Measurements from ENCODE around the gene SSH2. TPM values are rescaled to one million over a fixed set of nuclear protein-coding genes. Genes with fewer than 3 reads are reported as not detected.

SSH2 gene
- total RNA-seq, 1 experiment from 2014 or later: 8.5 TPM

- no TSS peak for BruUV-seq (replicated peaks)
- no peak overlapping the region for H2AFZ ChIP-seq (ENCODE audit: low read length)
- H3K4me3 ChIP-seq (ENCODE audit: low read length): no peak overlapping the region
- H3K9me2 ChIP-seq (replicated peaks; ENCODE audit: low read length): no peaks in the 10 kb centered on the region
- H4K20me1 ChIP-seq (ENCODE audit: low read length): no peaks in the 10 kb centered on the region
- no peaks in the 10 kb centered on the region for H3K36me3 ChIP-seq (ENCODE audit: low read depth, low read length)
- intact Hi-C loops (cut with micrococcal nuclease): no loop called here
- H3K4me2 ChIP-seq (ENCODE audit: low read length): no peak overlapping the region
- TF ChIP-seq CTCF (conservative IDR thresholded peaks at IDR 0.05; ENCODE audit: low read depth, low read length) (no peak), EZH2 (IDR thresholded peaks at IDR 0.05; ENCODE audit: low read length, unreplicated experiment) (no peak), EZH2phosphoT487 (IDR thresholded peaks at IDR 0.05; ENCODE audit: borderline replicate concordance, low read length) (no peak)
- H3K9ac ChIP-seq (ENCODE audit: low read length): no peak overlapping the region
- H3K9me3 ChIP-seq (ENCODE audit: low read length): no peaks in the 10 kb centered on the region
- DNase-seq (no peak), ATAC-seq (no peak)
- CTCF ChIA-PET: no interaction called here
- H3K27ac ChIP-seq (ENCODE audit: low read length): no peak overlapping the region
- H3K4me1 ChIP-seq (ENCODE audit: insufficient read depth, low read length): no peaks in the 10 kb centered on the region
- H3K27me3 ChIP-seq (ENCODE audit: low read length): no peaks in the 10 kb centered on the region
- H3F3A ChIP-seq (ENCODE audit: low read length, unreplicated experiment): no peaks in the 10 kb centered on the region
- POLR2A ChIA-PET (ENCODE audit: unreplicated experiment): interaction anchor here (0.7 kb wide), 1 partner anchor 12 kb away, joined by 3 read pairs; no protein-coding TSS in a partner anchor
- no peaks in the 10 kb centered on the region for H3K79me2 ChIP-seq (ENCODE audit: low read length)
Measured at GRCh38 chr17:29772981-29773380, 157.0 kb downstream of the SSH2 start.

GRCh38 chr17:29771546-29771945 is 158.5 kb downstream of the SSH2 start:
- Histone ChIP-seq H3K27me3 (ENCODE audit: low read length) (no peaks in the 10 kb centered on the region), H3K9me3 (ENCODE audit: low read length) (no peaks in the 10 kb centered on the region), H3F3A (ENCODE audit: low read length, unreplicated experiment) (no peaks in the 10 kb centered on the region), H3K4me3 (ENCODE audit: low read length) (no peak overlapping the region), H3K4me1 (ENCODE audit: insufficient read depth, low read length) (no peaks in the 10 kb centered on the region), H3K9ac (ENCODE audit: low read length) (no peak overlapping the region), H2AFZ (ENCODE audit: low read length) (no peak overlapping the region), H3K9me2 (replicated peaks; ENCODE audit: low read length) (no peaks in the 10 kb centered on the region), H4K20me1 (ENCODE audit: low read length) (no peaks in the 10 kb centered on the region), H3K36me3 (ENCODE audit: low read depth, low read length) (no peaks in the 10 kb centered on the region), H3K4me2 (ENCODE audit: low read length) (no peak overlapping the region), H3K27ac (ENCODE audit: low read length) (no peak overlapping the region), H3K79me2 (ENCODE audit: low read length) (no peaks in the 10 kb centered on the region)
- ATAC-seq (no peak), DNase-seq (no peak)
- intact Hi-C loops (cut with micrococcal nuclease): no loop called here
- ChIA-PET CTCF (no interaction called here), POLR2A (ENCODE audit: unreplicated experiment) (no interaction called here)
- BruUV-seq (replicated peaks): no TSS peak
- TF ChIP-seq EZH2 (IDR thresholded peaks at IDR 0.05; ENCODE audit: low read length, unreplicated experiment) (no peak), EZH2phosphoT487 (IDR thresholded peaks at IDR 0.05; ENCODE audit: borderline replicate concordance, low read length) (no peak), CTCF (conservative IDR thresholded peaks at IDR 0.05; ENCODE audit: low read depth, low read length) (no peak)

- H3K4me1 ChIP-seq (ENCODE audit: insufficient read depth, low read length): no peaks in the 10 kb centered on the region
- ChIA-PET CTCF (no interaction called here), POLR2A (ENCODE audit: unreplicated experiment) (no interaction called here)
- no TSS peak for BruUV-seq (replicated peaks)
- no peak for DNase-seq
- no peaks in the 10 kb centered on the region for H3K9me3 ChIP-seq (ENCODE audit: low read length)
- intact Hi-C loops (cut with micrococcal nuclease): no loop called here
- H3K4me3 ChIP-seq (ENCODE audit: low read length): no peak overlapping the region
- no peak for ATAC-seq
- no peak overlapping the region for H3K4me2 ChIP-seq (ENCODE audit: low read length)
- H3K27me3 ChIP-seq (ENCODE audit: low read length): no peaks in the 10 kb centered on the region
- TF ChIP-seq EZH2phosphoT487 (IDR thresholded peaks at IDR 0.05; ENCODE audit: borderline replicate concordance, low read length) (no peak), EZH2 (IDR thresholded peaks at IDR 0.05; ENCODE audit: low read length, unreplicated experiment) (no peak), CTCF (conservative IDR thresholded peaks at IDR 0.05; ENCODE audit: low read depth, low read length) (no peak)
- H3K9ac ChIP-seq (ENCODE audit: low read length): no peak overlapping the region
- H2AFZ ChIP-seq (ENCODE audit: low read length): no peak overlapping the region
- H3K9me2 ChIP-seq (replicated peaks; ENCODE audit: low read length): no peaks in the 10 kb centered on the region
- no peaks in the 10 kb centered on the region for H3F3A ChIP-seq (ENCODE audit: low read length, unreplicated experiment)
- H3K27ac ChIP-seq (ENCODE audit: low read length): no peak overlapping the region
- H3K79me2 ChIP-seq (ENCODE audit: low read length): no peaks in the 10 kb centered on the region
- H4K20me1 ChIP-seq (ENCODE audit: low read length): no peaks in the 10 kb centered on the region
- H3K36me3 ChIP-seq (ENCODE audit: low read depth, low read length): no peaks in the 10 kb centered on the region
Measured at GRCh38 chr17:29769225-29769624, 160.8 kb downstream of the SSH2 start.

Data from PC-3 (cell line).